Neutrophil (primary cell): Measurements from ENCODE around the gene UBTD1.
"Not testable (repeated sequence)": the region's sequence is repeated elsewhere in the genome, so short reads cannot be mapped to it uniquely, and the experiment has no call there.

Source experiments
- H3K27ac ChIP-seq: fragments of 200-600 bp; sonication (generic); 2 replicates; pipeline ENCODE4 v1.5.1; 2016; ENCODE audit warnings: mild to moderate bottlenecking, moderate library complexity
- H3K27me3 ChIP-seq: fragments of 200-600 bp; sonication (generic); 2 replicates; pipeline ENCODE4 v1.6.0; 2016; ENCODE audit warnings: mild to moderate bottlenecking
- H3K36me3 ChIP-seq: fragments of 200-600 bp; sonication (generic); 2 replicates; pipeline ENCODE4 v1.5.1; 2017
- H3K4me1 ChIP-seq, 2 experiments: fragments of 200-600 bp in 1 of 2; sonication (generic) in 1 of 2; 1 replicate in 1 of 2; 2 replicates in 1 of 2; pipeline versions ENCODE4 v1.5.1 to v1.6.1; 2013 to 2016; ENCODE audit warnings: low read depth in 1 of 2, low read length in 1 of 2, mild to moderate bottlenecking in 1 of 2, moderate library complexity in 1 of 2; ENCODE audit not compliant: control insufficient read depth in 1 of 2, insufficient read depth in 1 of 2
- H3K4me3 ChIP-seq, 2 experiments: fragments of 200-600 bp in 1 of 2; sonication (generic) in 1 of 2; 1 replicate in 1 of 2; 2 replicates in 1 of 2; pipeline ENCODE4 v1.5.1; 2013 to 2016; ENCODE audit warnings: low read depth in 1 of 2, low read length in 1 of 2, mild to moderate bottlenecking in 1 of 2, moderate library complexity in 1 of 2
- H3K9me3 ChIP-seq: fragments of 200-600 bp; sonication (generic); 2 replicates; pipeline ENCODE4 v1.5.1; 2016
- CTCF ChIP-seq: fragments of 200-600 bp; sonication (generic); IDR thresholded peaks from 2 replicates; pipeline ENCODE4 v1.5.1; 2016; ENCODE audit warnings: antibody characterized with exemption

UBTD1 gene

GRCh38 chr10:97551271-97551670, 52.5 kb downstream of the UBTD1 start:
- H3K27me3 ChIP-seq, result no peaks in the 10 kb centered on the region

GRCh38 chr10:97553575-97554031, 54.9 kb downstream of the UBTD1 start:
- Histone ChIP-seq H3K27ac (peak overlapping the region; percentile 9), H3K4me1 (no peaks in the 10 kb centered on the region), H3K9me3 (no peaks in the 10 kb centered on the region), H3K36me3 (peaks cover 9% of the 10 kb centered on the region), H3K4me3 (no peak overlapping the region), H3K27me3 (no peaks in the 10 kb centered on the region)
- TF ChIP-seq CTCF, result peak; percentile 60

More at GRCh38 chr10:97551271-97551670, 52.5 kb downstream of the UBTD1 start:
- no peak overlapping the region for H3K4me3 ChIP-seq
- no peaks in the 10 kb centered on the region for H3K4me1 ChIP-seq
- no peak for TF ChIP-seq CTCF
- H3K9me3 ChIP-seq, result no peaks in the 10 kb centered on the region
- H3K36me3 ChIP-seq, result peaks cover 12% of the 10 kb centered on the region
- no peak overlapping the region for H3K27ac ChIP-seq

- H3K36me3 ChIP-seq, H3K27ac ChIP-seq: not testable (repeated sequence)
These were observed 55.6 kb downstream of the UBTD1 start for GRCh38 chr10:97554336-97554735.

GRCh38 chr10:97555541-97555940, 56.8 kb downstream of the UBTD1 start:
- H3K9me3 ChIP-seq, H3K27me3 ChIP-seq, H3K4me1 ChIP-seq, H3K4me3 ChIP-seq, H3K27ac ChIP-seq, H3K36me3 ChIP-seq: not testable (repeated sequence)

More at GRCh38 chr10:97554336-97554735, 55.6 kb downstream of the UBTD1 start:
- H3K4me1 ChIP-seq, H3K9me3 ChIP-seq, H3K4me3 ChIP-seq, H3K27me3 ChIP-seq: not testable (repeated sequence)

GRCh38 chr10:97560731-97561381, 62.1 kb downstream of the UBTD1 start:
- not testable (repeated sequence) for H3K4me1 ChIP-seq, H3K36me3 ChIP-seq, H3K9me3 ChIP-seq, H3K27ac ChIP-seq, H3K4me3 ChIP-seq, H3K27me3 ChIP-seq

GRCh38 chr10:97561386-97562077, 62.8 kb downstream of the UBTD1 start:
- not testable (repeated sequence) for H3K4me1 ChIP-seq, H3K36me3 ChIP-seq, H3K27ac ChIP-seq, H3K9me3 ChIP-seq, H3K4me3 ChIP-seq, H3K27me3 ChIP-seq

GRCh38 chr10:97562329-97562728, 63.6 kb downstream of the UBTD1 start:
- H3K4me3 ChIP-seq, H3K27ac ChIP-seq, H3K36me3 ChIP-seq, H3K27me3 ChIP-seq, H3K9me3 ChIP-seq, H3K4me1 ChIP-seq: not testable (repeated sequence)

GRCh38 chr10:97563337-97563736, 64.6 kb downstream of the UBTD1 start:
- Histone ChIP-seq H3K36me3 (peaks cover 8% of the 10 kb centered on the region), H3K4me3 (no peak overlapping the region), H3K27ac (no peak overlapping the region), H3K9me3 (no peaks in the 10 kb centered on the region), H3K27me3 (no peaks in the 10 kb centered on the region), H3K4me1 (peaks cover 0 to 5% of the 10 kb centered on the region in 2 experiments)
- TF ChIP-seq CTCF, result no peak
